Endodermal cell (in vitro differentiated cells): ENCODE data around the gene AHNAK2. TPM values are rescaled to one million over a fixed set of nuclear protein-coding genes. Genes with fewer than 3 reads are reported as not detected.

Source experiments
- DNase-seq: peaks from one replicate; pipeline ENCODE4 v3.0.0-alpha.2; 2017
- H3K27ac ChIP-seq: 2 replicates; pipeline ENCODE4 v1.5.1; 2013; ENCODE audit warnings: mild to moderate bottlenecking, low read depth, low read length, moderate library complexity
- H3K27me3 ChIP-seq: 2 replicates; pipeline ENCODE4 v1.6.1; 2013; ENCODE audit warnings: mild to moderate bottlenecking, low read length, moderate library complexity; ENCODE audit not compliant: insufficient read depth, control insufficient read depth, poor library complexity, severe bottlenecking
- H3K36me3 ChIP-seq: 2 replicates; pipeline ENCODE4 v1.7.0; 2013; ENCODE audit warnings: mild to moderate bottlenecking, low read length, moderate library complexity; ENCODE audit not compliant: control insufficient read depth, insufficient read depth
- H3K4me1 ChIP-seq: one replicate; pipeline ENCODE4 v1.7.0; 2013; ENCODE audit warnings: low read length; ENCODE audit not compliant: control insufficient read depth, insufficient read depth
- H3K4me3 ChIP-seq: 2 replicates; pipeline ENCODE4 v1.5.1; 2013; ENCODE audit warnings: mild to moderate bottlenecking, low read length, moderate library complexity
- H3K9ac ChIP-seq: 2 replicates; pipeline ENCODE4 v1.6.1; 2013; ENCODE audit warnings: mild to moderate bottlenecking, low read length, moderate library complexity; ENCODE audit not compliant: poor library complexity, severe bottlenecking; ENCODE audit errors: extremely low read depth
- H3K9me3 ChIP-seq: 2 replicates; pipeline ENCODE4 v1.6.1; 2013; ENCODE audit warnings: mild to moderate bottlenecking, low read length, moderate library complexity; ENCODE audit not compliant: control insufficient read depth
- H3K27ac Mint-ChIP-seq: 2 replicates; pipeline ENCODE4 v1.8.0; 2020; ENCODE audit warnings: mixed read lengths
- H3K27me3 Mint-ChIP-seq: 2 replicates; pipeline ENCODE4 v1.8.0; 2021; ENCODE audit warnings: mild to moderate bottlenecking, mixed read lengths; ENCODE audit not compliant: insufficient read depth
- H3K36me3 Mint-ChIP-seq: 2 replicates; pipeline ENCODE4 v1.8.0; 2020; ENCODE audit warnings: low read depth, mixed read lengths
- H3K4me1 Mint-ChIP-seq: 2 replicates; pipeline ENCODE4 v1.8.0; 2020; ENCODE audit warnings: mixed read lengths
- H3K4me3 Mint-ChIP-seq: 2 replicates; pipeline ENCODE4 v1.8.0; 2020; ENCODE audit warnings: mild to moderate bottlenecking, moderate library complexity, mixed read lengths
- H3K9me3 Mint-ChIP-seq: 2 replicates; pipeline ENCODE4 v1.8.0; 2020; ENCODE audit warnings: mild to moderate bottlenecking, mixed read lengths
- CTCF ChIP-seq: fragments of 200-600 bp; sonication (generic); conservative IDR thresholded peaks from 2 replicates; pipeline ENCODE4 v1.5.0; 2021; ENCODE audit warnings: antibody characterized with exemption, mild to moderate bottlenecking
- WGBS, 2 experiments: methylation state at CpG; one replicate each; pipeline versions ENCODE4 v1.1.5 to v1.1.7; 2013; ENCODE audit warnings: missing lambda C conversion rate in 2 of 2, mixed read lengths in 1 of 2; ENCODE audit not compliant: insufficient coverage in 1 of 2, insufficient read length in 1 of 2; 5-methylcytosine and 5-hydroxymethylcytosine counted together
- total RNA-seq, 2 donors: library from RNA; stranded (reverse); fragmentation: NEBNext Ultra II Directional in 1 of 2; extraction: Animal tissue kit (Norgen Biotek cat#: 25700) in 1 of 2; gene quantifications; 2 replicates in 1 of 2; 3 replicates in 1 of 2; pipeline ENCODE4 v1.2.1, GENCODE V29; 2021

Gene AHNAK2
- total RNA-seq, 2 donors from 2014 or later = 0.93 to 2.2 TPM

- Histone ChIP-seq H3K4me1 (no peaks in the 10 kb centered on the region), H3K9ac (no peak overlapping the region), H3K9me3 (no peaks in the 10 kb centered on the region), H3K36me3 (no peaks in the 10 kb centered on the region), H3K27ac (no peak overlapping the region), H3K4me3 (peak overlapping the region; percentile 77), H3K27me3 (peaks cover 36% of the 10 kb centered on the region)
- DNase-seq = no peak
- peak overlapping the region; percentile 68 for H3K4me3 Mint-ChIP-seq
- peaks cover 3% of the 10 kb centered on the region for H3K4me1 Mint-ChIP-seq
- H3K27me3 Mint-ChIP-seq = peaks cover 55% of the 10 kb centered on the region
- H3K9me3 Mint-ChIP-seq = no peaks in the 10 kb centered on the region
- no peak overlapping the region for H3K27ac Mint-ChIP-seq
- WGBS, 2 experiments = 73 to 94% methylated on average over 2 to 11 of the region's 11 CpGs
- no peaks in the 10 kb centered on the region for H3K36me3 Mint-ChIP-seq
- TF ChIP-seq CTCF = no peak
Measured at GRCh38 chr14:104977008-104977680, 1.0 kb downstream of the AHNAK2 start.

- no peak overlapping the region for H3K27ac Mint-ChIP-seq
- Histone ChIP-seq H3K27me3 (peaks cover 36% of the 10 kb centered on the region), H3K4me1 (no peaks in the 10 kb centered on the region), H3K9me3 (no peaks in the 10 kb centered on the region), H3K4me3 (no peak overlapping the region), H3K9ac (no peak overlapping the region), H3K36me3 (no peaks in the 10 kb centered on the region), H3K27ac (no peak overlapping the region)
- peak; percentile 96 for TF ChIP-seq CTCF
- DNase-seq = peak; percentile 92
- WGBS, 2 experiments = 61 to 65% methylated on average over 20 to 21 of the region's 21 CpGs
- H3K4me3 Mint-ChIP-seq = no peak overlapping the region
- H3K36me3 Mint-ChIP-seq = no peaks in the 10 kb centered on the region
- H3K9me3 Mint-ChIP-seq = no peaks in the 10 kb centered on the region
- peaks cover 51% of the 10 kb centered on the region for H3K27me3 Mint-ChIP-seq
- peaks cover 3% of the 10 kb centered on the region for H3K4me1 Mint-ChIP-seq
Measured at GRCh38 chr14:104976198-104977007, 1.8 kb downstream of the AHNAK2 start.

- H3K4me1 ChIP-seq = no peaks in the 10 kb centered on the region
Measured at GRCh38 chr14:104975481-104976197, 2.5 kb downstream of the AHNAK2 start.

More at GRCh38 chr14:104975481-104976197, 2.5 kb downstream of the AHNAK2 start:
- no peak overlapping the region for H3K27ac Mint-ChIP-seq
- H3K27me3 ChIP-seq = peaks cover 36% of the 10 kb centered on the region
- WGBS, 2 experiments = 62 to 70% methylated on average over 12 to 21 of the region's 21 CpGs
- peaks cover 44% of the 10 kb centered on the region for H3K27me3 Mint-ChIP-seq
- H3K4me3 Mint-ChIP-seq = no peak overlapping the region
- no peak overlapping the region for H3K27ac ChIP-seq
- no peak overlapping the region for H3K4me3 ChIP-seq
- no peak for TF ChIP-seq CTCF
- no peaks in the 10 kb centered on the region for H3K36me3 ChIP-seq
- peaks cover 3% of the 10 kb centered on the region for H3K4me1 Mint-ChIP-seq
- peak; percentile 81 for DNase-seq
- H3K9me3 Mint-ChIP-seq = no peaks in the 10 kb centered on the region
- no peaks in the 10 kb centered on the region for H3K36me3 Mint-ChIP-seq
- no peak overlapping the region for H3K9ac ChIP-seq
- H3K9me3 ChIP-seq = no peaks in the 10 kb centered on the region
